HepG2 (cell line): ENCODE results near the gene CEMP1. TPM values are rescaled to one million over a fixed set of nuclear protein-coding genes. Genes with fewer than 3 reads are reported as not detected.

Experiments used
- AGO1 ChIP-seq: fragments of 200-400 bp; formaldehyde crosslinking; IDR thresholded peaks from 2 replicates; pipeline ENCODE4 v1.6.1; 2017; ENCODE audit warnings: mild to moderate bottlenecking, low read depth, low read length, moderate library complexity; ENCODE audit not compliant: poor library complexity, severe bottlenecking
- GATAD1 ChIP-seq: IDR thresholded peaks from 2 replicates; pipeline ENCODE4 v1.6.1; 2016; ENCODE audit warnings: missing genetic modification reagents, missing compliant biosample characterization
- PRDM10 ChIP-seq: sonication (generic); formaldehyde crosslinking; IDR thresholded peaks from 2 replicates; pipeline ENCODE4 v1.4.0; 2020; ENCODE audit warnings: low read depth, missing genetic modification reagents
- SKI ChIP-seq: fragments of 450-650 bp; IDR thresholded peaks from one replicate; pipeline ENCODE4 v1.6.1; 2018; ENCODE audit warnings: mild to moderate bottlenecking; ENCODE audit not compliant: partially characterized antibody
- ZFX ChIP-seq: sonication (generic); formaldehyde crosslinking; IDR thresholded peaks from 2 replicates; pipeline ENCODE4 v1.4.0; 2020; ENCODE audit warnings: mild to moderate bottlenecking, low read depth, missing genetic modification reagents, moderate library complexity
- ZNF234 ChIP-seq: sonication (generic); formaldehyde crosslinking; conservative IDR thresholded peaks from 2 replicates; pipeline ENCODE4 v1.5.1; 2020; ENCODE audit warnings: mild to moderate bottlenecking, missing genetic modification reagents
- ZNF326 ChIP-seq: sonication (generic); formaldehyde crosslinking; IDR thresholded peaks from 2 replicates; pipeline ENCODE4 v1.4.0; 2020; ENCODE audit warnings: missing genetic modification reagents, borderline replicate concordance
- ZNF441 ChIP-seq: sonication (generic); formaldehyde crosslinking; IDR thresholded peaks from 2 replicates; pipeline ENCODE4 v1.7.0; 2021; ENCODE audit warnings: missing genetic modification reagents, borderline replicate concordance
- ZNF563 ChIP-seq: sonication (generic); formaldehyde crosslinking; IDR thresholded peaks from 2 replicates; pipeline ENCODE4 v1.8.0; 2022; ENCODE audit warnings: mild to moderate bottlenecking, moderate library complexity, missing genetic modification reagents
- ZSCAN20 ChIP-seq: sonication (generic); formaldehyde crosslinking; IDR thresholded peaks from 2 replicates; pipeline ENCODE4 v1.4.0; 2020; ENCODE audit warnings: missing genetic modification reagents, mild to moderate bottlenecking, borderline replicate concordance
- polyA plus RNA-seq, 8 experiments: library from polyadenylated mRNA; depleted of rRNA in 3 of 8; stranded (reverse) in 7 of 8; unstranded in 1 of 8; fragments of >200 nt; fragmentation: Illumina TruSeq in 4 of 8; extraction: Trizol in 4 of 8; gene quantifications; 2 replicates each; pipeline versions ENCODE4 v1.2.1 to v1.2.3, GENCODE V29; 2011 to 2016; ENCODE audit warnings: low read depth in 4 of 8, missing spikeins in 1 of 8, mixed read lengths in 1 of 8; ENCODE audit not compliant: insufficient read depth in 1 of 8
- total RNA-seq, 5 experiments: library from RNA; depleted of rRNA; stranded (reverse); fragments of >200 nt; fragmentation: Illumina TruSeq; extraction: Trizol; gene quantifications; 2 replicates each; pipeline ENCODE4 v1.2.3, GENCODE V29; 2016; ENCODE audit warnings: low read depth in 1 of 5
- TF ChIP-seq, protein P1 (sequence below): sonication (generic); formaldehyde crosslinking; IDR thresholded peaks from 2 replicates; pipeline ENCODE4 v1.5.0; 2020; ENCODE audit warnings: mild to moderate bottlenecking, missing genetic modification reagents, borderline replicate concordance
- TF ChIP-seq, protein P2 (sequence below): sonication (generic); formaldehyde crosslinking; conservative IDR thresholded peaks from 2 replicates; pipeline ENCODE4 v1.8.0; 2022; ENCODE audit warnings: missing genetic modification reagents
- TF ChIP-seq, protein P3 (sequence below), 2 experiments: IDR thresholded peaks; 2 replicates each; pipeline ENCODE4 v1.6.1; 2011 to 2012; ENCODE audit warnings: low read length in 2 of 2, borderline replicate concordance in 1 of 2, low read depth in 1 of 2, mild to moderate bottlenecking in 1 of 2, moderate library complexity in 1 of 2

The CEMP1 gene
- total and polyA plus RNA-seq, 2 of the 13 experiments (the other 11 are each of a cell fraction or from before 2014, with no cell fraction given): not detected

GRCh38 chr16:2513405-2514332 is 17.5 kb downstream of the CEMP1 start, which contains the start of gene ATP6V0C (continued):
- TF ChIP-seq ZNF234 (peak; percentile 37; the same call in 1 of the 2 replicates), ZFX (CRISPR knock-in tag) (peak; percentile 78), ZNF563 (CRISPR knock-in tag) (peak; percentile 23; the same call in 1 of the 2 replicates), ZNF326 (CRISPR knock-in tag) (no peak), GATAD1 (CRISPR knock-in tag) (peak; percentile 83), SKI (peak; percentile 62), PRDM10 (CRISPR knock-in tag) (peak; percentile 98), ZSCAN20 (peak; percentile 5; the same call in 1 of the 2 replicates), AGO1 (peak; percentile 40), ZNF441 (0 out of 2 replicates have a peak, but pooled peaks have one; percentile 18)
- TF ChIP-seq, protein P1, sequence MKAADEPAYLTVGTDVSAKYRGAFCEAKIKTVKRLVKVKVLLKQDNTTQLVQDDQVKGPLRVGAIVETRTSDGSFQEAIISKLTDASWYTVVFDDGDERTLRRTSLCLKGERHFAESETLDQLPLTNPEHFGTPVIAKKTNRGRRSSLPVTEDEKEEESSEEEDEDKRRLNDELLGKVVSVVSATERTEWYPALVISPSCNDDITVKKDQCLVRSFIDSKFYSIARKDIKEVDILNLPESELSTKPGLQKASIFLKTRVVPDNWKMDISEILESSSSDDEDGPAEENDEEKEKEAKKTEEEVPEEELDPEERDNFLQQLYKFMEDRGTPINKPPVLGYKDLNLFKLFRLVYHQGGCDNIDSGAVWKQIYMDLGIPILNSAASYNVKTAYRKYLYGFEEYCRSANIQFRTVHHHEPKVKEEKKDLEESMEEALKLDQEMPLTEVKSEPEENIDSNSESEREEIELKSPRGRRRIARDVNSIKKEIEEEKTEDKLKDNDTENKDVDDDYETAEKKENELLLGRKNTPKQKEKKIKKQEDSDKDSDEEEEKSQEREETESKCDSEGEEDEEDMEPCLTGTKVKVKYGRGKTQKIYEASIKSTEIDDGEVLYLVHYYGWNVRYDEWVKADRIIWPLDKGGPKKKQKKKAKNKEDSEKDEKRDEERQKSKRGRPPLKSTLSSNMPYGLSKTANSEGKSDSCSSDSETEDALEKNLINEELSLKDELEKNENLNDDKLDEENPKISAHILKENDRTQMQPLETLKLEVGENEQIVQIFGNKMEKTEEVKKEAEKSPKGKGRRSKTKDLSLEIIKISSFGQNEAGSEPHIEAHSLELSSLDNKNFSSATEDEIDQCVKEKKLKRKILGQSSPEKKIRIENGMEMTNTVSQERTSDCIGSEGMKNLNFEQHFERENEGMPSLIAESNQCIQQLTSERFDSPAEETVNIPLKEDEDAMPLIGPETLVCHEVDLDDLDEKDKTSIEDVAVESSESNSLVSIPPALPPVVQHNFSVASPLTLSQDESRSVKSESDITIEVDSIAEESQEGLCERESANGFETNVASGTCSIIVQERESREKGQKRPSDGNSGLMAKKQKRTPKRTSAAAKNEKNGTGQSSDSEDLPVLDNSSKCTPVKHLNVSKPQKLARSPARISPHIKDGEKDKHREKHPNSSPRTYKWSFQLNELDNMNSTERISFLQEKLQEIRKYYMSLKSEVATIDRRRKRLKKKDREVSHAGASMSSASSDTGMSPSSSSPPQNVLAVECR (CRISPR knock-in tag): peak; percentile 54
- TF ChIP-seq, protein P2, sequence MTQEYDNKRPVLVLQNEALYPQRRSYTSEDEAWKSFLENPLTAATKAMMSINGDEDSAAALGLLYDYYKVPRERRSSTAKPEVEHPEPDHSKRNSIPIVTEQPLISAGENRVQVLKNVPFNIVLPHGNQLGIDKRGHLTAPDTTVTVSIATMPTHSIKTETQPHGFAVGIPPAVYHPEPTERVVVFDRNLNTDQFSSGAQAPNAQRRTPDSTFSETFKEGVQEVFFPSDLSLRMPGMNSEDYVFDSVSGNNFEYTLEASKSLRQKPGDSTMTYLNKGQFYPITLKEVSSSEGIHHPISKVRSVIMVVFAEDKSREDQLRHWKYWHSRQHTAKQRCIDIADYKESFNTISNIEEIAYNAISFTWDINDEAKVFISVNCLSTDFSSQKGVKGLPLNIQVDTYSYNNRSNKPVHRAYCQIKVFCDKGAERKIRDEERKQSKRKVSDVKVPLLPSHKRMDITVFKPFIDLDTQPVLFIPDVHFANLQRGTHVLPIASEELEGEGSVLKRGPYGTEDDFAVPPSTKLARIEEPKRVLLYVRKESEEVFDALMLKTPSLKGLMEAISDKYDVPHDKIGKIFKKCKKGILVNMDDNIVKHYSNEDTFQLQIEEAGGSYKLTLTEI (CRISPR knock-in tag): no peak
- TF ChIP-seq, protein P3, sequence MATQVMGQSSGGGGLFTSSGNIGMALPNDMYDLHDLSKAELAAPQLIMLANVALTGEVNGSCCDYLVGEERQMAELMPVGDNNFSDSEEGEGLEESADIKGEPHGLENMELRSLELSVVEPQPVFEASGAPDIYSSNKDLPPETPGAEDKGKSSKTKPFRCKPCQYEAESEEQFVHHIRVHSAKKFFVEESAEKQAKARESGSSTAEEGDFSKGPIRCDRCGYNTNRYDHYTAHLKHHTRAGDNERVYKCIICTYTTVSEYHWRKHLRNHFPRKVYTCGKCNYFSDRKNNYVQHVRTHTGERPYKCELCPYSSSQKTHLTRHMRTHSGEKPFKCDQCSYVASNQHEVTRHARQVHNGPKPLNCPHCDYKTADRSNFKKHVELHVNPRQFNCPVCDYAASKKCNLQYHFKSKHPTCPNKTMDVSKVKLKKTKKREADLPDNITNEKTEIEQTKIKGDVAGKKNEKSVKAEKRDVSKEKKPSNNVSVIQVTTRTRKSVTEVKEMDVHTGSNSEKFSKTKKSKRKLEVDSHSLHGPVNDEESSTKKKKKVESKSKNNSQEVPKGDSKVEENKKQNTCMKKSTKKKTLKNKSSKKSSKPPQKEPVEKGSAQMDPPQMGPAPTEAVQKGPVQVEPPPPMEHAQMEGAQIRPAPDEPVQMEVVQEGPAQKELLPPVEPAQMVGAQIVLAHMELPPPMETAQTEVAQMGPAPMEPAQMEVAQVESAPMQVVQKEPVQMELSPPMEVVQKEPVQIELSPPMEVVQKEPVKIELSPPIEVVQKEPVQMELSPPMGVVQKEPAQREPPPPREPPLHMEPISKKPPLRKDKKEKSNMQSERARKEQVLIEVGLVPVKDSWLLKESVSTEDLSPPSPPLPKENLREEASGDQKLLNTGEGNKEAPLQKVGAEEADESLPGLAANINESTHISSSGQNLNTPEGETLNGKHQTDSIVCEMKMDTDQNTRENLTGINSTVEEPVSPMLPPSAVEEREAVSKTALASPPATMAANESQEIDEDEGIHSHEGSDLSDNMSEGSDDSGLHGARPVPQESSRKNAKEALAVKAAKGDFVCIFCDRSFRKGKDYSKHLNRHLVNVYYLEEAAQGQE (IDR thresholded peaks at IDR 0.05; ENCODE audit: borderline replicate concordance in 1 of 2, low read depth in 1 of 2, low read length in 2 of 2): peak in 1 of 2 experiments; percentile 41; a peak in 1 of 4 replicates
